ENCODE data around the gene SAMD3.
"Not testable (repeated sequence)": the region's sequence is repeated elsewhere in the genome, so short reads cannot be mapped to it uniquely, and the experiment has no call there.

SAMD3 gene

DNA sequence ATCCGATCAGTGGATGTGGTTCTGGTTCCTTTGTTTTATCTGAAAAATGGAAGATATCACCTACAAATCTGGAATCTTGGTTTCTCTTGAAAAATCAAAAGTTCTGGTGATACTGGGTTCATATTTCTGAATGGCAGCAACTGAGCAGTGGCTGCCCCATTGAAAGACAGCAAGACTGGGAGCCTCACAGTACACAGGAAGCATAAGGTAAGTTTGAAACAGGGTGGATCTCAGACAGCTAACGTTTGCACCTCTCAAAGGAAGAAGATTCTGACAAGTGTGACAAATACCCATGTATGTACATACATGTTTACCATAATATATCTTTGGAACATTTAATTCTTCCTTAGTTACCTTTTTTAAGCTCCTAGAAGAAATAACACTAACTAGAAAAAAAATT lies at the start of gene SAMD3:
Gene SAMD3, minus strand, starts transcription at position 177 of the 400 bp plus-strand sequence. CDS start 7,678 bp downstream, outside the sequence.
- DNase-seq: peak; percentile 14

DNA sequence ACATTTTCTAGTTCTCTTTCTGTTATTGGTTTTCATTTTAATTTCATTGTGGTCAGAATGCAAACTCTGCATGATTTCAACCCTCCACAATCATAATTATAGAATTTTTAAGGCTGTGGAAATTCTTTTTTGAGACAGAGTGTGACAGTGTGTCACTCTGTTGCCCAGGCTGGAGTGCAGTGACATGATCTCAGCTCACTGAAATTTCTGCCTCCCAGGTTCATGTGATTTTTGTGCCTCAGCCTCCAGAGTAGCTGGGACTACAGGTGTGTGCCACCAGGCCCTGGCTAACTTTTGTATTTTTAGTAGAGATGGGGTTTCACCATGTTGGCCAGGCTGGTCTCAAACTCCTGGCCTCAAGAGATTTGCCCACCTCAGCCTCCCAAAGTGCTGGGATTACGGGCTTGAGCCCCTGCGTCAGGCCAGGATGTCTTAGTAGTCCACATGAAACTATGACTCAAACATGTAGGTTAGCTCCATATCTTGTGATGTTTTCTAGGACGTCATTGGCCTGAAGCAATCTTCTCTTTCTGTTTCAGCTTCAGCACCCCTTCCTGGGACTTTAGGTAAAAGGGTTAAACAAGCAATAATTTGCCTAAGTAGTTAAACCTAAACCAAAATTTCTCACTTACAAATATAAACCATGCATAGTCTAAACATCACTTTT lies 47.4 kb upstream of the SAMD3 start:
- DNase-seq: peak; percentile 4

DNA sequence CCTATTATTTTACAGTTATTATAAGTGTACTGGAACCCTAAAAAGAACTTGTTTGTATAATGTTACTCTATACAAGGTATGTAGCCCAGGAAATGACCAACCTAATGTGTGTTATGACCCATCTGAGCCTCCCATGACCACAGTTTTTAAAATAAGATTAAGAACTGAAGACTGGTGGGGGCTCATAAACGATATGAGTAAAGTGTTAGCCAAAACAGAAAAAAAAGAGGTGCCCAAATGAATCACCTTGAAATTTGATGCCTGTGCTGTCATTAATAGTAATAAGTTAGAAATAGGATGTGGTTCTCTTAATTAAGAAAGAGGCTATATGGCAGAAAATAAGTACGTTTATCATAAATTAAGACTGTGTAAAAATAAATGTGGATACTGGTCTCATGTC lies 42.8 kb upstream of the SAMD3 start:
- DNase-seq: peak; percentile 10

GRCh38 chr6:130262008-130262407 lies 39.3 kb upstream of the SAMD3 start:
- no peak for DNase-seq

GRCh38 chr6:130261558-130261957 lies 38.8 kb upstream of the SAMD3 start:
- not testable (repeated sequence) for DNase-seq

- peak; percentile 49 for DNase-seq
These were observed 38.0 kb upstream of the SAMD3 start for GRCh38 chr6:130260614-130261241.

- DNase-seq: peak; percentile 67
These were observed 37.3 kb upstream of the SAMD3 start for GRCh38 chr6:130260050-130260462.

DNA sequence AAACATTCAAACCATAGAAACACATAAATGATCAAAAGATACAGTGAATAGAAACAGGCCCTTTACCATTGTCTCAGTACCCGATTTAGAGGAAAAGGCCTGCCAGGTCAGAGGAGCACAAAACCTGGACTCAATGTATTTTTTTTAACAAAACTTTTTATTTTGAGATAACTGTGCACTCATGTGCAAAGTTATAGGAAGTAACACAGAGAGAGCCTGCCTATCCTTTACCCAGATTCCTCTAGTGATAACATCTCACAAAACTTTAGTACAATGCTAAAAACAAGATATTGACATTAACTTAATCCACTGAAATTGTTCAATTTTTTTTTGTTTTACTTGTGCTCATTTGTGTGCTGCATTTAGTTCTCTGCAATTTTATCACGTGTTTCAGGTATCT lies 36.8 kb upstream of the SAMD3 start:
- no peak for DNase-seq

GRCh38 chr6:130259140-130259539 lies 36.4 kb upstream of the SAMD3 start:
- no peak for DNase-seq

DNA sequence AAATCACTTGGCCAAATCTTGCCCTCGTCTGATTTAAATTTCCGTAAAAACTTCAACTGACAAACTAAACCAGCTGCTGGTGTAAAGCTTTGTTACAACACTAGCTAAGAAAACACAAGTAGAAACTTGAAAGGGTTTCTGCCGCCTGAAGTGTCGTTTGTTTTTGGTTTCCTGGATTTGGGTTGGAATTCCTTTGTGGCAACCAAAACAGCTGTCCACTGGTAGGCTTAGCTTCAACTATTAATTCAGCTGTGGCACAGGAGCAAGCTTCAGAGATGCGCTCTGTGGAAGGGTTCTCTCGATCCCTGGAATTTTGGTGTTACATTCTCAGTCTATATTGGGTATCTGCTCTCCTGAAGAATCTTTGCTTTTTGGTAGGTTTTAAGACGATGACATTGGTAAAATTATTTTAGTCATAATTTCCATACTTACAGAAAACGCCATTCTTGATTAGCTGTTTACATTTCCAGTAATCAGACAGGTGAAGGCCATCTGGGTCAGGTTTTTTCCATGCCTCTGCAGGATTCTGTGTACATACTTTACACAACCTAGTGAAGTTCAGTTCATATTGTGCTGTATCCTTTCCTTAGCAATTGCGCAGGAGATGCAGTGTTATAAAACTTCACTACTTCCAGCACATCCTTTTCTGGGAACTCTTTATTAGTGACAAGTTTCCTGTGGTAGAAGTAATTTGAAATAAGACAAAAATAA lies 29.9 kb upstream of the SAMD3 start:
- DNase-seq: no peak

DNA sequence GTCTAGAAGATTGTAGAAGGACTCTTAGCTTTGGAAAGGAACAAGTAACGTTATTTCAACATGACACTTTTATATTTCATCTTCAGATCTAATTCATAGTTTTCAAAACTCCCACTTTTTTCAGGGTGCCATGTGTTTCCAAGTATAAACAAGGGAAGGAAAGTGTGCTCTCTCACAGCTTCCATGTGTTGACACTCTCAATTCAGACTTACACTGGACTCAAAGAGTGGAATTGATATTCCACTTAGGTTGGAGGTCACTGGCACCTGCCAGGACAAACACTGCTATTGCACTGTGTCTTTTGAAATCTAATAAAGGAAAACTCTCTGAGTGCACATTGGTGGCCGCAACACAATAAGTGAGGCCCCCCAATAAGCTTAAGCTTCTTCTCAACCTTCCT lies 22.5 kb upstream of the SAMD3 start:
- no peak for DNase-seq

- DNase-seq: no peak
These were observed 22.0 kb upstream of the SAMD3 start for GRCh38 chr6:130244728-130245127.

DNA sequence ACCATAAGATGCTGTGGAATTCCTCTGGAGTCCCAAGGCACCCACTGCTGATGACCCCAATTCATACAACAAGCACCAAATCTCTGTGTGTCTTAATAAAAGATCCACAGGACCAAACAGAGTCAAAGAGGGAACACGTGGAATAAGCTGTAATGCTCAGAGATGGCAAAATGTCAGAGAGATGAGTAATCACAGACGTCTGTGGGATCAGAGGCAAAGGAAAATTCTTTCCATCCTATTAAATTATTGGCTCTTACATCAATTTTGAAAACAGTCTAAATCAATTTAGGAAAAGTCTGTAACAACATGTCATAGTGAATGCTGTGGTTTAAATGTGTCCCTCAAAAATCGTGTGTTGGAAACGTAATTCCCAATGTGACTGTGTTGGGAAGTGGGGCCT lies 17.5 kb upstream of the SAMD3 start:
- DNase-seq: no peak

DNA sequence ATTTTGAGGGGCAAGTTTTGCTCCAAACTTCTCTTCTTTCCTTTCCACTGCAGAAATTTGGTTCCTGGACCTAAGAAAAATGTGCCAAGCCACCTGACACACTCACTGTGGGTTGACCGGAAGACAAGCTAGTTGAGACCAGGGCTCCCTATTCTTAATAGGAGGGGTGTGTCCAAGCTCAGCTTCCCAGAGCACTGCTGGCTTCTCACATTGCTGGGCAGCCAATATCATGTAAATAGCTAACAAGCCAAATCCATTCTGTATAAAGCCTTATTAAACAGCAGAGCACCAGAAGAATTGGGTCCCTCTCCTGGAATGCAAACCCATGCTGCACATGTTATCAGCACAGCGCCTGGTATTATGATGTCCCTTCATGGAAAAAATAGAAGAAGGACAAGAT lies 17.0 kb upstream of the SAMD3 start:
- DNase-seq: no peak

DNA sequence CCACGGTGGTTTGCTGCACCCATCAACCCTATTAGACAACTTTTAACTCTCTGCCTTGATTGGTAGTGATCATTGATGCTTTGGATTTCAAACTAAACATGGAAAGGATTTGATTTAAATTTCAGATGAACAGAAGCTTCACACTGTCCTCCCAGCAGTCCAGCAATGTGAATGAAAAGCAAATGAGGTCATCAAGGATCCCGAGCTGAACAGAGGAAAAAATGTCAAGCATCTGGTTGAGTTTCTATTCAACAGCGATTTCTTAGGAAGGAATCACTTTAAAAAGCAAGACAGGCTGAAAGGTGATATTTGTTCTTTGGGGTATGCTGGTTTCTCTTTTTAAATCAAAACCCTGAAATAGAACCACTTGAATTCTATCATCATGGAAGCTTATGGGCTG lies 10.6 kb upstream of the SAMD3 start:
- DNase-seq: no peak

DNA sequence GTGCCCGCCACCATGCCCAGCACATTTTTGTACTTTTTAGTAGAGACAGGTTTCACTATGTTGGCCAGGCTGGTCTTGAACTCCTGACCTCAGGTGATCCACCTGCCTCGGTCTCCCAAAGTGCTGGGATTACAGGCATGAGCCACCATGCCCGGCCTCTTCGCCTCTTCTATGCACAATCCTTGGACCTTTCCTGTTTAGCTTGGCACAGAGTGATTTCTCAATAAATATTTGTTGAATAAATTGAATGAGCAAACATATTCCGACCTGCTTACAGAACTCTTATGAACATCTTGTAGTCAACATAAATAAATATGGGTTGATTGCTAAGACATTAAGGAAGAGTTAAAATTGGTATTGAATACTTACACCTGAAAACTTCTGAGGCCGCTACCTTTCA lies 7.8 kb upstream of the SAMD3 start:
- DNase-seq: not testable (repeated sequence)

DNA sequence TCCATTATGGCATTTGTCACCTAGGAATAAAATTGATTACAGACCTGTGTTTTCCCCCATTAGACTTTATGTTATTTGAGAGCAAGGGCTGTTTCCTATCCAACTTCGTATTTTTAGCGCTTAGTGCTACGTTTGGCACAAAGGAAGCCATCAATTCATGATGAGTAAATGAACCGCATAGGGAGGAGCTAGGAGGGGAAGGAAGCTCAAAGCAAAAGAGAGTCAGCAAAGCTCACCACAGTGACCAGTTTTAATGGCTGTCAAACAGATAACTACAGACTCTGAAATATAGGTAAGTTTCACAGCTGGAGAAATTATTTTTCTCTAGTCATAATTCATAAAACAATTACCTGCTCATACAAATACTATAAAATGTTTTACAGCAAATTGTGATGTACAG lies 6.9 kb upstream of the SAMD3 start:
- DNase-seq: peak; percentile 3

DNA sequence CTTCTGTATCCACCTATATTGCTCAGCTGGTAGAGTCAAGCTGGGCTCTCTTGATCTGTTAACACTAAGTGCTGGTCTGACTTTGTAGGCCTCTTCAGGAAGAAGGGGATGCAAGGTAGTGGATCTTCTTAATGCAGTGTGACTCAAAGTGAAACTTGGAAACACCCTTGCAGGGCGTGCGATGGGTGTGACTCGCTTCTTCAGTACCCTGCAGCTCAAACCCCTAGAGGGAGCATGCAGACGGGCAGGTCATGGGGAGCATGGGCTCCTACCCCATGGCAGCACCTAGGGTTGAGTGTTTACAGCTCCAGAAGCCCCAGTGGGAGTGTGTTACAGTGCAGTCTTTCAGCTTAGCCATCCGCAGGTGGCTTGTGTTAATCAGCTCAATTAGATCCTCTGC lies 757 bp upstream of the SAMD3 start:
- peak; percentile 82 for DNase-seq

GRCh38 chr6:130218134-130218533 lies 4.6 kb downstream of the SAMD3 start:
- DNase-seq: no peak

GRCh38 chr6:130216620-130217019 lies 6.1 kb downstream of the SAMD3 start:
- no peak for DNase-seq

DNA sequence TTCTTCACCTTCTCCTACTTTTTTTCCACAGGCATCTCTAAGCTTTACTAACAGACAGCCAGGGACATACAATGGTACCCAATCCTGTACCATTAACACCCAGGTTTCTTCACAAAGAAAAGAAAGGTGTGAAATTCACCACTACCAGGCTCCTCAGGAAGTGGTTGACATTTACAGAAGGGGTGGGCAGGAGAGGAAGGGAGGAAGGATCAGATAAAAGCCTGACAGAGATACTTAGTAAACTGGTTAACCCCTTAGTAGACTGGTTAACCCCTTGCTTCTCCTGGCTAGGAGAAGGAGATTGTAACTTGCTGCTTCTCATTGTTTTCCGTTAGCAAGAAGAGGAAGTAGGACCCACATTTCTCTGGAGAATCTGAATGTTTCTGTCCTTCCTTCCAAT lies 7.2 kb downstream of the SAMD3 start:
- peak; percentile 64 for DNase-seq

DNA sequence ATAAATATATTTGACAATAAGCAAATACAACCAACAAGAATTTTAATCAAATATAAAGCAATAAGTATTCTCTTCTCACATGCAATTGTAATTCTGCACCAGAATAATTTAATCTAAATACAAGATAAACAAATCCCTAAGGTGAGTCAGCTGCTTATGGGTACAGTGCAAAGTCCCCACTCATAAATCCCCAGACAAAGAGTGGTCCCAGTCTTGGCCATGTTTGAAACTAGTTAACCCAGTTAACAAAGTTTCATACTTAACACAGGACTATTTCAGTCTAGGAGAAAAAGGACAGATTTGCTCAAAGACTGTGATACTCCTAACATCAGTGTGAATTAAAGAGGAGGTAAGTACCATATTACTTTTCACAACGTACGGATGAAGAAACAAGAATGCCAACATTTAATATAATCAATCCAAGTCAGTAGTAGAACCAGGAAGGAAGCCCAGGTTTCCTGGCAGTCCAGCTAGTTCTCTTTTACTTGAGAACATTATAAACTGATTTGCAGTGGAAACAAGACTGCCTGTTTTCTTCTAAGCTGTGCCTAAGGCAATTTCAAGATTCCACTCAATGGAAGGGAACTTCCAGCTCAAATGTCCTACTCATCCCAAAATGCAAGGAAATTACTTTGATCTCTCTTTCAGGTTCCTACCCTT lies 10.4 kb downstream of the SAMD3 start:
- DNase-seq: no peak

GRCh38 chr6:130211691-130212090 lies 11.1 kb downstream of the SAMD3 start:
- DNase-seq: peak; percentile 46

Data from activated CD4-positive, alpha-beta T cell treated with anti-CD3 and anti-CD28 coated beads, Interleukin-10, Interleukin-2, amounts not matched to agents 100 ng/mL and 50 ng/mL, durations not matched to agents 16 hours and 8 hours (primary cell).